Mucosa of descending colon (tissue), 3 donors: ENCODE data around the gene ATP5F1D. TPM values are rescaled to one million over a fixed set of nuclear protein-coding genes. Genes with fewer than 3 reads are reported as not detected.

Experiments
- ATAC-seq: fragments of 200-7000 bp; cut with Tn5 transposase; one replicate; pipeline ENCODE4 v1.9.1; 2020; ENCODE audit warnings: mild to moderate bottlenecking, moderate library complexity
- DNase-seq, 3 donors: peaks; one replicate each; pipeline ENCODE4 v3.0.0-alpha.2; 2020
- H3K36me3 ChIP-seq: fragments of 200-600 bp; one replicate; pipeline ENCODE4 v1.8.0; 2021; ENCODE audit warnings: low read depth, mild to moderate bottlenecking
- H3K4me1 ChIP-seq: fragments of 200-600 bp; one replicate; pipeline ENCODE4 v1.8.0; 2021; ENCODE audit warnings: low read depth, mild to moderate bottlenecking
- H3K4me3 ChIP-seq: fragments of 200-600 bp; one replicate; pipeline ENCODE4 v1.8.0; 2021; ENCODE audit warnings: mild to moderate bottlenecking
- H3K9me3 ChIP-seq: fragments of 200-600 bp; one replicate; pipeline ENCODE4 v1.8.0; 2021; ENCODE audit warnings: mild to moderate bottlenecking
- intact Hi-C, 2 donors: fragments of 100-400 bp; cut with DNase I in 1 of 2; cut with micrococcal nuclease in 1 of 2; formaldehyde crosslinking; loops; one replicate each; pipeline versions ENCODE4 v1.11.0 to v1.11.1; 2022; cut with DNase I, micrococcal nuclease
- total RNA-seq, 3 donors: library from RNA; stranded (reverse); fragmentation: NEBNext Ultra II Directional in 2 of 3; extraction: Animal tissue kit (Norgen Biotek cat#: 25700) in 2 of 3; gene quantifications; one replicate each; pipeline versions ENCODE4 v1.2.1 to v1.2.4, GENCODE V29; 2021 to 2023
- TF ChIP-seq, protein P1 (sequence below): fragments of 200-600 bp; IDR thresholded peaks from one replicate; pipeline ENCODE4 v1.8.0; 2022; ENCODE audit warnings: antibody characterized with exemption, mild to moderate bottlenecking
- donor health status: DM: no; HTN: no; CAD: no; lungs with moderate emphysema.
- donor health status: DM: no; HTN: no; CAD: no.
- donor health status: DM: no; HTN: yes; CAD: no.

Gene ATP5F1D
- total RNA-seq, 3 donors from 2014 or later: 302 to 391 (median 378) TPM

DNA sequence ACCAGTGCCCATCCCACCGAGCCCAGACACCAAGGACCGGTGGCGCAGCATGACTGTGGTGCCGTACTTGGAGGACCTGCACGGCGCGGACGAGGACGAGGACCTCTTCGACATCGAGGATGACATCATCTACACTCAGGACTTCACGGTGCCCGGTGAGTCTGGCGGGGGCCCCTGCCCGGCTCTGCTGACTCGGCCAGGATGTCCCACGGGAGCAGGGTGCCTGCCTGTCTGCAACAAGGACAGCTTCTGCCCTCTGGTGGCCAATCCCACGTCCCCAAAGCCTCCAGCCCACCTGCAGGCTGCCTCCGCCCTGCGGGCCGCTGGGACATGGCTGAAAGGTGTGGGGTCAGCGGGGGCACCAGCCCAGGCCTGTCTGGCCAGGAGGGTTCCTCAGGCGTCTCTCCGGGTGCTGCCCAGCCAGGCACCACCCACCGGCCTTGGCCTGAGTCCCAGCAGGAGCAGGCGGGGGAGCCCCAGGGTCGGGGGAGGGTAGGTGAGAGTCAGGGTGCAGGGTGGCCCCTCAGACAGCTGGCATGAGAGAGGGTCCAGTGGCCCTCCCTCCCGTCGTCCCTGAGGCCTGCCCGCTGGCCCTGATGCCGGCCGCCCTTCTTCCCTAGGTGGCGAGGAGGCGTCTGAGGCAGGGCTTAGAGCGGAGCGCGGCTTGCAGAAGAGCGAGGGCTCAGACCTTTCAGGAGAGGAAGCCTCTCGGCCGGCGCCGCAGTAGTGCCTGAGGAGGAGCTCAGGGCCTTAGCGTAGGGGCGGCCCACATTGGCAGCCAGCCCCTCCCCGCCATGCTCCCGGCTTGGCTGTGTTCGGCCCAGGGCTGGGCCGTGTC lies 18.3 kb upstream of the ATP5F1D start:
- H3K4me3 ChIP-seq: no peak overlapping the region
- intact Hi-C loops: no loop called here
- H3K9me3 ChIP-seq: no peaks in the 10 kb centered on the region
- peaks cover 3% of the 10 kb centered on the region for H3K36me3 ChIP-seq
- H3K4me1 ChIP-seq: no peaks in the 10 kb centered on the region
- ATAC-seq: no peak
- TF ChIP-seq, protein P1, sequence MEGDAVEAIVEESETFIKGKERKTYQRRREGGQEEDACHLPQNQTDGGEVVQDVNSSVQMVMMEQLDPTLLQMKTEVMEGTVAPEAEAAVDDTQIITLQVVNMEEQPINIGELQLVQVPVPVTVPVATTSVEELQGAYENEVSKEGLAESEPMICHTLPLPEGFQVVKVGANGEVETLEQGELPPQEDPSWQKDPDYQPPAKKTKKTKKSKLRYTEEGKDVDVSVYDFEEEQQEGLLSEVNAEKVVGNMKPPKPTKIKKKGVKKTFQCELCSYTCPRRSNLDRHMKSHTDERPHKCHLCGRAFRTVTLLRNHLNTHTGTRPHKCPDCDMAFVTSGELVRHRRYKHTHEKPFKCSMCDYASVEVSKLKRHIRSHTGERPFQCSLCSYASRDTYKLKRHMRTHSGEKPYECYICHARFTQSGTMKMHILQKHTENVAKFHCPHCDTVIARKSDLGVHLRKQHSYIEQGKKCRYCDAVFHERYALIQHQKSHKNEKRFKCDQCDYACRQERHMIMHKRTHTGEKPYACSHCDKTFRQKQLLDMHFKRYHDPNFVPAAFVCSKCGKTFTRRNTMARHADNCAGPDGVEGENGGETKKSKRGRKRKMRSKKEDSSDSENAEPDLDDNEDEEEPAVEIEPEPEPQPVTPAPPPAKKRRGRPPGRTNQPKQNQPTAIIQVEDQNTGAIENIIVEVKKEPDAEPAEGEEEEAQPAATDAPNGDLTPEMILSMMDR: no peak
- no peak for DNase-seq

DNA sequence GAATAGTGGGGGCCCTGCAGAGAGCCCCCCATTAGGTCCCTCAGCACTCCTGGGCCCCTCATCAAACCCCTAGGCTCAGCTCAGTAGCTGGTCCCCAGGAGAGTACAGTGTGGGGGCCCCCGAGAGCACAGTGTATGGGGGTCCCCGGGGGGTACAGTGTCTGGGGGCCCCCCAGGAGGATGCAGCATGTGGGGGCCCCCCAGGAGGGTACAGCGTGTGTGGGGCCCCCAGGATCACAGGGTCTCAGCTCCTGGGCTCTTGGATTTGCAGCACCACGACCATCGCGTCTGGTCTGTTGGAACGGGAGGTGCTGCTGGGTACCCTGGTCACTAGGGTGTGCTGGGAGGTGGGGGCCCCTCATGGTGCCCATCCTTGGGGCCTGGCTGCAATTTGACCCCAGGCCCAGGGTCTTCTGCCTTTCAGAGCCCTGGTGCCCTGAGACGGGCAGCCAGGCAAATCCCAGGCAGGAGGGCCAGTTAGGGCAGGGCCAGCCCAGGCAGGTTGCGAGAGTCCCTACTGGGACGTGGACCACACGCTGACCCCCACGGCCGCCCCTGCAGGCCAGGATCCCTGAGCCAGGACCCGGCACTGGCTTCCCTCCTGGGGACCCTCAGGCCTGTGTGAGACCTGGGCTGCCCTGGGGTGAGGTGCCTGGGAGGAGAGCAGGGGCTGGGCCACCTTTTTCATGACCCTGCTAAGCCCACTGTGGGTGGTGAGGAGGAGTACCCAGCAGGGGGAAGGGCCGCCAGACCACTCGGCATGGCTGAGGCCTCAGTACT lies 17.3 kb upstream of the ATP5F1D start:
- ATAC-seq (no peak), DNase-seq (no peak)
- intact Hi-C loops: no loop called here
- Histone ChIP-seq H3K36me3 (peaks cover 3% of the 10 kb centered on the region), H3K4me1 (no peaks in the 10 kb centered on the region), H3K9me3 (no peaks in the 10 kb centered on the region), H3K4me3 (no peak overlapping the region)
- TF ChIP-seq, protein P1: no peak

DNA sequence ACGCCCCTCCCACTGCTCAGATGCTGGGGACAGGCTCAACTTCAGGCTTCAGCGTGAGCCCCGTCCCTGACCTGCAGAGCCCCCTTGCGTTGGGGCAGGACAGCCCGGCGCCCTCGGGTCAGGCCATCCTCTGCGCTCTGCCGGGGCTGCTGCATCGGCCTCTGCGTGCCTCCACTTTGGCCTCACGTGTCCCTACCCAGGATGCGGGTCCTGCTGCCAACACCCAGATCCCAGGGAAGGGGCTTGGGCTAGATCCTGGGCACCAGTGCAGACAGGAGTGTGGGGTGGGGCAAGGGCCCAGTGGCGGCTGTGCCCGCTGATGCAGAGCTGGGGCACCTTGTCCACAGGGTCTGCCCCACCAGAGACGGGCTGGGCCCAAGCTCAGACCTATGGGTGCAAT lies 16.7 kb upstream of the ATP5F1D start:
- H3K4me3 ChIP-seq: no peak overlapping the region
- ATAC-seq: no peak
- peaks cover 3% of the 10 kb centered on the region for H3K36me3 ChIP-seq
- H3K4me1 ChIP-seq: no peaks in the 10 kb centered on the region
- DNase-seq: no peak
- no peaks in the 10 kb centered on the region for H3K9me3 ChIP-seq
- TF ChIP-seq, protein P1: no peak
- intact Hi-C loops: no loop called here

DNA sequence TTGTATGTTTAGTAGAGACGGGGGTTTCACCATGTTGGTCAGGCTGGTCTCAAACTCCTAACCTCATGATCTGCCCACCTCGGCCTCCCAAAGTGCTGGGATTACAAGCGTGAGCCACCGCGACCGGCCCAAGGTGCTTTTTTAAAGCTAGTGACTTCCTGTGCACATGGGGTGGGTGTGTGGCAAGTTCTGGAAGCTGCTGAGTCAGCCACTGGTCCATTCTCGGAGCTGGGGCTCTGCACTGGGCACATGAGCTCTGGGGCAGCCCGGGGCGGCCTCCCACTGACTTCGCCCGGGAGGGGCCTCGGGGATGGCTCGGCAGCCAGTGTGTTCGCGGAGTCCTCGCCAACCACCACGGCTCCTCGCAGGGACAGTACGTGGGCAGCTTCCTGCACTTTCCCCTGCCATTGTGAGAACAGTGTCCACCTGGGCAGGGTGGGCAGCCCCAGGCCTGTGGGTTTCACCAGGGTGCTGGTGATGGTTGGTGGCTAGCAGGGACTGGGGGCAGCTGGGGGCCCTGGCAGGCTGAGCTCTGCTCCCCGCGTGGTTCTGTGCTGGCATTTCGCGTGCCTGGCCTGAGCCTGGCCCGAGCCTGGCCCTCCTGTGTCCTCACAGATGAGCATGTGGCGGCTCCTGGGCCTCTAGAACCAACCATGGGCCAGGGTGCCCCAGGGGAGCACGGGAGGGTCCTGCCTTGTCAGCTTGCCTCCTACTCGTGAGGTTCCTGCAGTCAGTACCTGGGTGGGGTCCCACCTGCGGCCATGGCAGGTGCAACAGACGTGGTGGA lies 15.9 kb upstream of the ATP5F1D start:
- ATAC-seq: no peak
- H3K4me3 ChIP-seq: no peak overlapping the region
- DNase-seq: no peak
- intact Hi-C loops: no loop called here
- peaks cover 3% of the 10 kb centered on the region for H3K36me3 ChIP-seq
- no peaks in the 10 kb centered on the region for H3K4me1 ChIP-seq
- TF ChIP-seq, protein P1: no peak
- H3K9me3 ChIP-seq: no peaks in the 10 kb centered on the region

DNA sequence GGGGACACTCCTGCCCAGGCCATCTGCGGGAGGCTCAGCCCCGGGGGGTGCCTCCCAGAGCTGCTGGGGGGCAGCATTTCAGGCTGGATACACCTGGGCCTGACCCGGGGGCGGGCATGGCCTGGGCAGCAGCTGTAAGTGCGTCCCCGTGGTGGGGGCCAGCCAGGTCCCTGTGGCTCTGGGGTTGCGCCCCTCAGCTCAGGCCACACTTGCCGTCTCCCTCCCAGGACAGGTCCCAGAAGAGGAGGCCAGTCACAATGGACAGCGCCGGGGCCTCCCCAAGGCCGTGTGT lies 15.4 kb upstream of the ATP5F1D start:
- H3K36me3 ChIP-seq: peaks cover 3% of the 10 kb centered on the region
- DNase-seq (no peak), ATAC-seq (no peak)
- intact Hi-C loops: no loop called here
- TF ChIP-seq, protein P1: no peak
- H3K4me1 ChIP-seq: no peaks in the 10 kb centered on the region
- no peak overlapping the region for H3K4me3 ChIP-seq
- no peaks in the 10 kb centered on the region for H3K9me3 ChIP-seq
